Ureter (tissue), 1 donor: Measurements from ENCODE around the gene CTSO. TPM values are rescaled to one million over a fixed set of nuclear protein-coding genes. Genes with fewer than 3 reads are reported as not detected.
"Not testable (repeated sequence)": the region's sequence is repeated elsewhere in the genome, so short reads cannot be mapped to it uniquely, and the experiment has no call there.

Source experiments
- DNase-seq: peaks from one replicate; pipeline ENCODE4 v3.0.0-alpha.2; 2020; ENCODE audit warnings: low spot score
- total RNA-seq: library from RNA; stranded (reverse); gene quantifications from one replicate; pipeline ENCODE4 v1.2.4, GENCODE V29; 2023
- donor health status: DM: yes; HTN: yes; CAD: no.

CTSO gene
- total RNA-seq, 1 donor from 2014 or later = 27.4 TPM

GRCh38 chr4:155907556-155907955 is 46.1 kb downstream of the CTSO start:
- no peak for DNase-seq

- no peak for DNase-seq
Observed at GRCh38 chr4:155906554-155907247, 47.0 kb downstream of the CTSO start.

- no peak for DNase-seq
Observed at GRCh38 chr4:155904331-155904730, 49.3 kb downstream of the CTSO start.

GRCh38 chr4:155903453-155903852 is 50.2 kb downstream of the CTSO start, which contains the start of gene TDO2:
Gene TDO2, plus strand, starts transcription at chr4:155903696. Its CDS starts 63 bp downstream, at chr4:155903759.
- DNase-seq = no peak

- DNase-seq = no peak
Observed at GRCh38 chr4:155901013-155901412, 52.7 kb downstream of the CTSO start.

- DNase-seq = no peak
Observed at GRCh38 chr4:155900381-155900780, 53.3 kb downstream of the CTSO start.

GRCh38 chr4:155899891-155900290 is 53.8 kb downstream of the CTSO start:
- no peak for DNase-seq

GRCh38 chr4:155898371-155898770 is 55.3 kb downstream of the CTSO start:
- DNase-seq = not testable (repeated sequence)

GRCh38 chr4:155891058-155891457 is 62.6 kb downstream of the CTSO start:
- DNase-seq = no peak

GRCh38 chr4:155889946-155890345 is 63.7 kb downstream of the CTSO start:
- DNase-seq = no peak

- DNase-seq = no peak
Observed at GRCh38 chr4:155889031-155889793, 64.5 kb downstream of the CTSO start.

GRCh38 chr4:155887847-155888570 is 65.7 kb downstream of the CTSO start:
- no peak for DNase-seq

- no peak for DNase-seq
Observed at GRCh38 chr4:155887045-155887444, 66.6 kb downstream of the CTSO start.

GRCh38 chr4:155885666-155886065 is 68.0 kb downstream of the CTSO start:
- DNase-seq = no peak

- no peak for DNase-seq
Observed at GRCh38 chr4:155883895-155884294, 69.8 kb downstream of the CTSO start.

- DNase-seq = no peak
Observed at GRCh38 chr4:155881555-155881954, 72.1 kb downstream of the CTSO start.

GRCh38 chr4:155879767-155880166 is 73.9 kb downstream of the CTSO start:
- no peak for DNase-seq

- no peak for DNase-seq
Observed at GRCh38 chr4:155878611-155879010, 75.1 kb downstream of the CTSO start.

- no peak for DNase-seq
Observed at GRCh38 chr4:155877971-155878370, 75.7 kb downstream of the CTSO start.

GRCh38 chr4:155875878-155876277 is 77.8 kb downstream of the CTSO start:
- no peak for DNase-seq
